Adrenal gland (tissue), 5 donors: ENCODE data around the gene TPD52L1.

Experiments
- POLR2A ChIP-seq, 2 donors: fragments of 450-650 bp; IDR thresholded peaks; one replicate each; pipeline ENCODE4 v1.6.1; 2017; ENCODE audit warnings: antibody characterized with exemption in 2 of 2, mild to moderate bottlenecking in 2 of 2, moderate library complexity in 1 of 2
- TF ChIP-seq, protein P1 (sequence below), 6 experiments: fragments of 450-650 bp in 4 of 6; fragments of 200-600 bp in 2 of 6; sonication (generic) in 1 of 6; IDR thresholded peaks; 1 replicate in 5 of 6; 2 replicates in 1 of 6; pipeline versions ENCODE4 v1.5.1 to v1.8.0; 2016 to 2021; ENCODE audit warnings: antibody characterized with exemption in 6 of 6, mild to moderate bottlenecking in 2 of 6, moderate library complexity in 1 of 6
- donor health status: DM: no; HTN: no; CAD: no.

DNA sequence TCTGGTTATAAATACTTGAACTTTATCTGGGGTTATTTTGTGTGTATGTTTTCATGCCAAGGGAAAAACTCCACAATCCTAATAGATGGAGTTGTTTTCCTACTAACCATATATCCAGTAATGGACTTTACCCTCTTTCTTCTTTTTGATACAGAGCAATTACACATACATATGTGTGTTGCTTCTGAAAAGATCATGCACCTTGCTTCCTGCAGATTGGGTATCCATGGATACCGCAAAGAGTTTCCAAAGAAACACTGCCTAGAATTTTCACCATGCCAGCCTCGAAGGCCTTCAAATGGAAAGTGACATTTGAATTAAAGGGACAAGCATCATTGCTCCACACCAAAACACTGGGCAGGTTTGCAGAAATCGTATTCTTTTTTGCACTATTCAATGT, 121.4 kb downstream of the TPD52L1 start:
- TF ChIP-seq, protein P1, sequence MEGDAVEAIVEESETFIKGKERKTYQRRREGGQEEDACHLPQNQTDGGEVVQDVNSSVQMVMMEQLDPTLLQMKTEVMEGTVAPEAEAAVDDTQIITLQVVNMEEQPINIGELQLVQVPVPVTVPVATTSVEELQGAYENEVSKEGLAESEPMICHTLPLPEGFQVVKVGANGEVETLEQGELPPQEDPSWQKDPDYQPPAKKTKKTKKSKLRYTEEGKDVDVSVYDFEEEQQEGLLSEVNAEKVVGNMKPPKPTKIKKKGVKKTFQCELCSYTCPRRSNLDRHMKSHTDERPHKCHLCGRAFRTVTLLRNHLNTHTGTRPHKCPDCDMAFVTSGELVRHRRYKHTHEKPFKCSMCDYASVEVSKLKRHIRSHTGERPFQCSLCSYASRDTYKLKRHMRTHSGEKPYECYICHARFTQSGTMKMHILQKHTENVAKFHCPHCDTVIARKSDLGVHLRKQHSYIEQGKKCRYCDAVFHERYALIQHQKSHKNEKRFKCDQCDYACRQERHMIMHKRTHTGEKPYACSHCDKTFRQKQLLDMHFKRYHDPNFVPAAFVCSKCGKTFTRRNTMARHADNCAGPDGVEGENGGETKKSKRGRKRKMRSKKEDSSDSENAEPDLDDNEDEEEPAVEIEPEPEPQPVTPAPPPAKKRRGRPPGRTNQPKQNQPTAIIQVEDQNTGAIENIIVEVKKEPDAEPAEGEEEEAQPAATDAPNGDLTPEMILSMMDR (IDR thresholded peaks at IDR 0.05), result no peak
- TF ChIP-seq POLR2A (IDR thresholded peaks at IDR 0.05), result no peak
